Measurements from ENCODE around the gene GNB2.

The GNB2 gene

GRCh38 chr7:100675105-100675451 is 1.5 kb downstream of the GNB2 start:
- Histone ChIP-seq H2AFZ (ENCODE audit: low read length) (no peak overlapping the region), H3K4me3 (ENCODE audit: low read length) (peak overlapping the region; percentile 82), H3K9ac (ENCODE audit: low read length) (peak overlapping the region; percentile 85; the same call in 1 of the 2 replicates), H3F3A (ENCODE audit: insufficient read depth, low read length) (no peaks in the 10 kb centered on the region), H3K79me2 (ENCODE audit: low read length) (peaks cover 46% of the 10 kb centered on the region), H3K27me3 (replicated peaks; ENCODE audit: insufficient read depth, low read length) (peaks cover 21% of the 10 kb centered on the region), H3K9me2 (replicated peaks; ENCODE audit: insufficient read depth, low read length) (no peaks in the 10 kb centered on the region), H3K27ac (ENCODE audit: low read length) (peak overlapping the region; percentile 52; the same call in 1 of the 2 replicates), H4K20me1 (ENCODE audit: insufficient read depth, low read length) (no peaks in the 10 kb centered on the region), H3K36me3 (replicated peaks; ENCODE audit: insufficient read depth, low read length) (no peaks in the 10 kb centered on the region), H3K4me2 (ENCODE audit: low read depth, low read length) (peak overlapping the region; percentile 91), H3K9me3 (replicated peaks; ENCODE audit: insufficient read depth, low read length) (no peaks in the 10 kb centered on the region), H3K4me1 (ENCODE audit: low read length) (no peaks in the 10 kb centered on the region)
- peak; percentile 29 for DNase-seq
- TF ChIP-seq EZH2phosphoT487 (IDR thresholded peaks at IDR 0.05; ENCODE audit: low read length) (no peak), CTCF (IDR thresholded peaks at IDR 0.05; ENCODE audit: low read length) (no peak), EZH2 (optimal IDR thresholded peaks at IDR 0.05; ENCODE audit: low read depth, low read length) (no peak)

- Histone ChIP-seq H3F3A (ENCODE audit: insufficient read depth, low read length) (peaks cover 5% of the 10 kb centered on the region; the same call in 1 of the 2 replicates), H3K9me3 (replicated peaks; ENCODE audit: insufficient read depth, low read length) (no peaks in the 10 kb centered on the region), H3K4me1 (ENCODE audit: low read length) (no peaks in the 10 kb centered on the region), H3K4me2 (ENCODE audit: low read depth, low read length) (peak overlapping the region; percentile 51), H4K20me1 (ENCODE audit: insufficient read depth, low read length) (no peaks in the 10 kb centered on the region), H3K27me3 (replicated peaks; ENCODE audit: insufficient read depth, low read length) (peaks cover 14% of the 10 kb centered on the region), H3K9ac (ENCODE audit: low read length) (peak overlapping the region; percentile 50; the same call in 1 of the 2 replicates), H2AFZ (ENCODE audit: low read length) (0 out of 2 replicates have a peak overlapping the region, but pooled peaks have one; percentile 35), H3K36me3 (replicated peaks; ENCODE audit: insufficient read depth, low read length) (no peaks in the 10 kb centered on the region), H3K9me2 (replicated peaks; ENCODE audit: insufficient read depth, low read length) (no peaks in the 10 kb centered on the region), H3K79me2 (ENCODE audit: low read length) (peaks cover 46% of the 10 kb centered on the region), H3K27ac (ENCODE audit: low read length) (no peak overlapping the region; the same call in 1 of the 2 replicates), H3K4me3 (ENCODE audit: low read length) (peak overlapping the region; percentile 65)
- peak; percentile 87 for DNase-seq
- TF ChIP-seq CTCF (IDR thresholded peaks at IDR 0.05; ENCODE audit: low read length), result no peak
- TF ChIP-seq EZH2 (optimal IDR thresholded peaks at IDR 0.05; ENCODE audit: low read depth, low read length), result no peak
- no peak for TF ChIP-seq EZH2phosphoT487 (IDR thresholded peaks at IDR 0.05; ENCODE audit: low read length)
Measured at GRCh38 chr7:100675581-100676350, 2.2 kb downstream of the GNB2 start.

- Histone ChIP-seq H3K9me3 (replicated peaks; ENCODE audit: insufficient read depth, low read length) (no peaks in the 10 kb centered on the region), H3K27me3 (replicated peaks; ENCODE audit: insufficient read depth, low read length) (peaks cover 4% of the 10 kb centered on the region), H3K36me3 (replicated peaks; ENCODE audit: insufficient read depth, low read length) (no peaks in the 10 kb centered on the region), H2AFZ (ENCODE audit: low read length) (no peak overlapping the region), H3K4me3 (ENCODE audit: low read length) (peak overlapping the region; percentile 65), H3F3A (ENCODE audit: insufficient read depth, low read length) (peaks cover 8% of the 10 kb centered on the region; the same call in 1 of the 2 replicates), H4K20me1 (ENCODE audit: insufficient read depth, low read length) (no peaks in the 10 kb centered on the region), H3K9ac (ENCODE audit: low read length) (no peak overlapping the region), H3K79me2 (ENCODE audit: low read length) (peaks cover 46% of the 10 kb centered on the region), H3K4me1 (ENCODE audit: low read length) (no peaks in the 10 kb centered on the region), H3K27ac (ENCODE audit: low read length) (no peak overlapping the region), H3K9me2 (replicated peaks; ENCODE audit: insufficient read depth, low read length) (no peaks in the 10 kb centered on the region), H3K4me2 (ENCODE audit: low read depth, low read length) (peak overlapping the region; percentile 51; the same call in 1 of the 2 replicates)
- DNase-seq, result no peak
- TF ChIP-seq EZH2 (optimal IDR thresholded peaks at IDR 0.05; ENCODE audit: low read depth, low read length) (no peak), EZH2phosphoT487 (IDR thresholded peaks at IDR 0.05; ENCODE audit: low read length) (no peak), CTCF (IDR thresholded peaks at IDR 0.05; ENCODE audit: low read length) (no peak)
Measured at GRCh38 chr7:100676501-100677306, 3.2 kb downstream of the GNB2 start.
